Gastroesophageal sphincter (tissue), 4 donors: ENCODE measurements around the gene ANK2. TPM values are rescaled to one million over a fixed set of nuclear protein-coding genes. Genes with fewer than 3 reads are reported as not detected.

ENCODE experiments used
- ATAC-seq: fragments of 150-250 bp; one replicate; pipeline ENCODE4 v1.9.1; 2016; ENCODE audit warnings: mild to moderate bottlenecking, moderate library complexity
- H3K27ac ChIP-seq, 4 donors: fragments of 200-600 bp; sonication (generic) in 3 of 4; 1 replicate in 3 of 4; 2 replicates in 1 of 4; pipeline ENCODE4 v1.5.1; 2016 to 2019
- H3K27me3 ChIP-seq: fragments of 200-600 bp; sonication (generic); one replicate; pipeline ENCODE4 v1.5.1; 2019
- H3K36me3 ChIP-seq, 2 donors: fragments of 200-600 bp; sonication (generic); one replicate each; pipeline ENCODE4 v1.5.1; 2019; ENCODE audit warnings: control low read depth in 1 of 2
- H3K4me1 ChIP-seq, 3 donors: fragments of 200-600 bp; sonication (generic); 1 replicate in 2 of 3; 2 replicates in 1 of 3; pipeline ENCODE4 v1.5.1; 2016 to 2019; ENCODE audit warnings: control low read depth in 2 of 3
- H3K4me3 ChIP-seq, 2 donors: fragments of 200-600 bp; sonication (generic); one replicate each; pipeline ENCODE4 v1.5.1; 2019; ENCODE audit warnings: mild to moderate bottlenecking in 1 of 2, moderate library complexity in 1 of 2
- H3K9me3 ChIP-seq, 3 donors: fragments of 200-600 bp; sonication (generic); one replicate each; pipeline ENCODE4 v1.5.1; 2017 to 2019; ENCODE audit warnings: control low read depth in 2 of 3
- EP300 ChIP-seq: sonication (generic); formaldehyde crosslinking; IDR thresholded peaks from one replicate; pipeline ENCODE4 v1.6.1; 2017; ENCODE audit warnings: antibody characterized with exemption, mild to moderate bottlenecking
- POLR2A ChIP-seq, 2 donors: fragments of 450-650 bp; IDR thresholded peaks; one replicate each; pipeline ENCODE4 v1.6.1; 2017; ENCODE audit warnings: antibody characterized with exemption in 2 of 2, mild to moderate bottlenecking in 2 of 2, moderate library complexity in 1 of 2
- POLR2AphosphoS5 ChIP-seq: sonication (generic); formaldehyde crosslinking; IDR thresholded peaks from one replicate; pipeline ENCODE4 v1.6.1; 2017; ENCODE audit warnings: antibody characterized with exemption
- whole genome bisulfite sequencing, 2 donors: methylation state at CpG; one replicate each; pipeline ENCODE4 v1.1.5; 2018; ENCODE audit warnings: low coverage in 1 of 2; 5-methylcytosine and 5-hydroxymethylcytosine counted together
- total RNA-seq, 4 donors: library from RNA; depleted of rRNA; stranded (reverse); fragments of >200 nt; gene quantifications; one replicate each; pipeline ENCODE4 v1.1.0, GENCODE V29; 2016
- TF ChIP-seq, protein P1 (sequence below), 4 experiments: fragments of 200-600 bp in 2 of 4; fragments of 450-650 bp in 2 of 4; sonication (generic) in 1 of 4; IDR thresholded peaks; one replicate each; pipeline ENCODE4 v1.5.1; 2017 to 2019; ENCODE audit warnings: antibody characterized with exemption in 4 of 4, mild to moderate bottlenecking in 2 of 4, moderate library complexity in 2 of 4

ANK2 gene
- total RNA-seq, 4 donors from 2014 or later: 84.9 to 104 (median 91.5) TPM

DNA sequence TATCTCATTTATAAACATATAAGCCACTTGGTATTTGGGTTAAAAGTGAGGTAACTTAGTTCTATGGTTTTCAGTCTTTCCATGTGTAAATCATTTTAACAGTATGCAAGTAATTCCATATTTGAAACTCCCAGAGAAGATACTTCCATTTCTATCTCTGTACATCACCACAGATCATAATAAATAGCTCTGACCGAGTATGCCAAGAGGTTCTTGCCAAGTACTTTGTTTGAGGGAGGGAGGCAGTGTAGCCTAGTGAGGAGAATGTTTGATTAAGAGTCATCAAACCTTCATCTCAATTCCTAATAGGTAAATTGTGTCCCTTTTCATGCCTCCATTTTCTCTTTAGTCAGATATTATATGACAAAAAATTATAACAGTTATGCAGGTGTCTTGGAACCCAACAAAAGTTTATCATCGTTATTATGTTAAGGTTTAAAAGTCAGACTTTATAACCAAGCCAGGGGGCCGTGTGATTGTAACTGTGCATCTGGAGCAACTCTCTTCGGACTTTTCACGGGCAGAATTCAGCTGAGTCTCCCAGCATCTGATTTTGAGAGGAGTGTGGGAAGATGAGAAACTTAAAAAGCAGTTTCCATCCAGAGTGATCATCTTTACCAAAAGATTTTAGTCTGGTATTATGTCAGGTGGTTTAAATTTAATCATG is 123.8 kb downstream of the ANK2 start:
- no peak overlapping the region for H3K27ac ChIP-seq
- ATAC-seq: no peak

DNA sequence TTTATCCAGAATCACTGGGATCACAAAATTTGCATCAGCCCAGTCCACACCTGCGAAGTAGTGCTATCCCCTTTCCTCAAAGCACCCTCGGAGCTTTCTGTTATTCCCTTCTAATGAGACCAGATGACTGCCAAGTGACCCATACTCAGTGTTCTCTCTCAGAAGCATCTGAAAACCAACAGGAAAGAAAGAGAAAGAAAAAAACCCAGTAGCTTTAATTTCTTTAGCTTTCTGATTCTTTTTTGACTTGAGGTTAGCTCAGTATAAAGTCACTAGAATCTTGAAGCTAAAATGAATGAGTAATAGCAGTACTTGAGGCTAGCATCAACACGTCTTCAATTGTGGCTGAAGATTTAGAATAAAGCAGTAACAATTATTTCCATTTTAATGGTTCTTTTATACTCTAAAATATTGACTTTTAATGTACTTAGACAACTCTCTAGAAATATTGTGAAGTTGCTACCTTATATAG is 124.4 kb downstream of the ANK2 start:
- peaks cover 0 to 20% (median 3%) of the 10 kb centered on the region in 3 donors for H3K4me1 ChIP-seq
- no peak overlapping the region for H3K4me3 ChIP-seq
- H3K27ac ChIP-seq: no peak overlapping the region
- H3K9me3 ChIP-seq: no peaks in the 10 kb centered on the region
- no peaks in the 10 kb centered on the region for H3K27me3 ChIP-seq
- no peaks in the 10 kb centered on the region for H3K36me3 ChIP-seq
- TF ChIP-seq, protein P1, sequence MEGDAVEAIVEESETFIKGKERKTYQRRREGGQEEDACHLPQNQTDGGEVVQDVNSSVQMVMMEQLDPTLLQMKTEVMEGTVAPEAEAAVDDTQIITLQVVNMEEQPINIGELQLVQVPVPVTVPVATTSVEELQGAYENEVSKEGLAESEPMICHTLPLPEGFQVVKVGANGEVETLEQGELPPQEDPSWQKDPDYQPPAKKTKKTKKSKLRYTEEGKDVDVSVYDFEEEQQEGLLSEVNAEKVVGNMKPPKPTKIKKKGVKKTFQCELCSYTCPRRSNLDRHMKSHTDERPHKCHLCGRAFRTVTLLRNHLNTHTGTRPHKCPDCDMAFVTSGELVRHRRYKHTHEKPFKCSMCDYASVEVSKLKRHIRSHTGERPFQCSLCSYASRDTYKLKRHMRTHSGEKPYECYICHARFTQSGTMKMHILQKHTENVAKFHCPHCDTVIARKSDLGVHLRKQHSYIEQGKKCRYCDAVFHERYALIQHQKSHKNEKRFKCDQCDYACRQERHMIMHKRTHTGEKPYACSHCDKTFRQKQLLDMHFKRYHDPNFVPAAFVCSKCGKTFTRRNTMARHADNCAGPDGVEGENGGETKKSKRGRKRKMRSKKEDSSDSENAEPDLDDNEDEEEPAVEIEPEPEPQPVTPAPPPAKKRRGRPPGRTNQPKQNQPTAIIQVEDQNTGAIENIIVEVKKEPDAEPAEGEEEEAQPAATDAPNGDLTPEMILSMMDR (IDR thresholded peaks at IDR 0.05): no peak
- TF ChIP-seq POLR2AphosphoS5 (no peak), EP300 (no peak), POLR2A (IDR thresholded peaks at IDR 0.05) (no peak)
- no peak for ATAC-seq
- WGBS, 2 donors: 64 to 73% methylated on average over 3 of the region's 3 CpGs

More for the DNA sequence above, 123.8 kb downstream of the ANK2 start:
- no peak overlapping the region for H3K4me3 ChIP-seq
- H3K36me3 ChIP-seq: no peaks in the 10 kb centered on the region
- H3K9me3 ChIP-seq: no peaks in the 10 kb centered on the region
- peaks cover 0 to 14% (median 3%) of the 10 kb centered on the region in 3 donors for H3K4me1 ChIP-seq
- 33 to 45% methylated on average over 5 of the region's 5 CpGs for WGBS, 2 donors
- TF ChIP-seq, protein P1 (IDR thresholded peaks at IDR 0.05): no peak
- no peak for TF ChIP-seq POLR2A (IDR thresholded peaks at IDR 0.05)
- no peak for TF ChIP-seq POLR2AphosphoS5
- TF ChIP-seq EP300: no peak
- no peaks in the 10 kb centered on the region for H3K27me3 ChIP-seq

DNA sequence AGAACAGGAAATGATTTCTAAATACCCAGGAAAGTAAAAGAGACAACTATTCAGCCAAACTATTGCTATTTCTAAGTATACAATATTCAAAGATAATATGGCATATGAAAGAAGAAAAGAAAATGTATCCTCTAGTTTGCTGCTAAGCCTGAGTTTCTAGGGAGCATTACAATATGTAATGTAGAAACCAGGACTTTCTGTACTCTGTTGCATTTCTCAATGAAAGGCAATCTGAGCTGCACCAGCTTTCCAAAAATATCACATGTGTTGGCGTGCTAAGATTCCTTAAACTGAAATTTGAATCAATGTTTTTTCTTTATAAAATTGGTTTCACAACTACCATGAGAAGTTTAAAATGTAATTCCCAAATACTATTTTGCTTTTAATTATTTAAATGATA is 129.6 kb downstream of the ANK2 start:
- peak; percentile 46 for TF ChIP-seq POLR2AphosphoS5
- TF ChIP-seq, protein P1 (IDR thresholded peaks at IDR 0.05): no peak
- TF ChIP-seq EP300: no peak

DNA sequence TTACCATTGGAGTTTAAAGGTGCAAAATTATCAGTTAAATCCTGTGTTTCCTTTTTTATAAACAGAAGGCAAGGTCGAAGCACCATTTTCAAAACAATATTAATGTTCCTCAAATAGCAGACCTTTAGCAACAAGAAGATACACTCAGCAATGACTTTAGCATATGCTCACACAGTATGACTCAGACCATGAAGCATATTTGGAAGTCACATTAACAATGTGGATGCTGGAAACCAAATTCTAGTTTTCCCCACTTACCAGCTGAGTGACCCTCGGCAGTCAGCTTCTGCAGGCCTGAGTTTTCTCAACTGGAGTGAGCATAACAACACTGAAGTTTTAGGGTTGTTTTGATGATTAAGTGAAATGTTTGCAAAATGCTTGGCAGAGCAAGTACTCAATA is 130.5 kb downstream of the ANK2 start:
- H3K4me1 ChIP-seq: peaks cover 0 to 48% (median 0%) of the 10 kb centered on the region in 3 donors
- TF ChIP-seq EP300: no peak
- TF ChIP-seq POLR2AphosphoS5: no peak
- no peak for TF ChIP-seq POLR2A (IDR thresholded peaks at IDR 0.05)
- TF ChIP-seq, protein P1 (IDR thresholded peaks at IDR 0.05): no peak
- no peaks in the 10 kb centered on the region for H3K9me3 ChIP-seq
- WGBS, 2 donors: 46 to 51% methylated on average over 2 of the region's 2 CpGs
- no peak overlapping the region for H3K4me3 ChIP-seq
- H3K36me3 ChIP-seq: no peaks in the 10 kb centered on the region
- H3K27me3 ChIP-seq: no peaks in the 10 kb centered on the region
- H3K27ac ChIP-seq: no peak overlapping the region
- no peak for ATAC-seq

More for the DNA sequence above, 129.6 kb downstream of the ANK2 start:
- no peak overlapping the region for H3K4me3 ChIP-seq
- peak overlapping the region in 1 of 4 donors; percentile 0 for H3K27ac ChIP-seq
- ATAC-seq: peak; percentile 60
- peaks cover 0 to 48% (median 0%) of the 10 kb centered on the region in 3 donors for H3K4me1 ChIP-seq
- no peaks in the 10 kb centered on the region for H3K36me3 ChIP-seq
- 19 to 29% methylated on average over 1 of the region's 1 CpG for WGBS, 2 donors
- no peaks in the 10 kb centered on the region for H3K27me3 ChIP-seq
- H3K9me3 ChIP-seq: no peaks in the 10 kb centered on the region
